Endothelial cell of hepatic sinusoid (primary cell): Measurements from ENCODE around the gene ANKS1B.
"Not testable (repeated sequence)": the region's sequence is repeated elsewhere in the genome, so short reads cannot be mapped to it uniquely, and the experiment has no call there.

Experiments
- in situ Hi-C: cut with HindIII; loops from 2 replicates; pipeline ENCODE4 v1.10.0; 2017; ENCODE audit warnings: low sequenced_read_pairs

ANKS1B gene

GRCh38 chr12:99035803-99036202, 948.9 kb downstream of the ANKS1B start:
- in situ Hi-C loops = no loop called here

GRCh38 chr12:99034201-99034600, 950.5 kb downstream of the ANKS1B start:
- in situ Hi-C loops = not testable (repeated sequence)

GRCh38 chr12:99029511-99030271, 955.0 kb downstream of the ANKS1B start:
- in situ Hi-C loops = no loop called here

GRCh38 chr12:99027461-99027860, 957.3 kb downstream of the ANKS1B start:
- in situ Hi-C loops = no loop called here

- in situ Hi-C loops = no loop called here
Measured at GRCh38 chr12:99027055-99027393, 957.7 kb downstream of the ANKS1B start.

- in situ Hi-C loops = no loop called here
Measured at GRCh38 chr12:99026332-99027054, 958.2 kb downstream of the ANKS1B start.

- in situ Hi-C loops = no loop called here
Measured at GRCh38 chr12:99024870-99025269, 959.9 kb downstream of the ANKS1B start.

- in situ Hi-C loops = no loop called here
Measured at GRCh38 chr12:99024191-99024590, 960.5 kb downstream of the ANKS1B start.

GRCh38 chr12:99020871-99021270, 963.9 kb downstream of the ANKS1B start:
- in situ Hi-C loops = no loop called here

GRCh38 chr12:99019798-99020197, 964.9 kb downstream of the ANKS1B start:
- in situ Hi-C loops = loop anchor here (10.0 kb wide), 1 partner anchor 65 kb away; no protein-coding TSS in a partner anchor

- in situ Hi-C loops = loop anchor here (10.0 kb wide), 1 partner anchor 63 kb away; no protein-coding TSS in a partner anchor
Measured at GRCh38 chr12:99017971-99018370, 966.8 kb downstream of the ANKS1B start.

- in situ Hi-C loops = loop anchor here (10.0 kb wide), 1 partner anchor 55 kb away; no protein-coding TSS in a partner anchor
Measured at GRCh38 chr12:99009654-99010296, 975.0 kb downstream of the ANKS1B start.

- in situ Hi-C loops = no loop called here
Measured at GRCh38 chr12:99005601-99006000, 979.1 kb downstream of the ANKS1B start.

GRCh38 chr12:99004799-99005466, 979.8 kb downstream of the ANKS1B start:
- in situ Hi-C loops = no loop called here

- in situ Hi-C loops = no loop called here
Measured at GRCh38 chr12:99002731-99003130, 982.0 kb downstream of the ANKS1B start.

- in situ Hi-C loops = no loop called here
Measured at GRCh38 chr12:99002156-99002555, 982.6 kb downstream of the ANKS1B start.

- in situ Hi-C loops = loop anchor here (5.0 kb wide), 1 partner anchor 48 kb away; no protein-coding TSS in a partner anchor
Measured at GRCh38 chr12:98999559-98999958, 985.2 kb downstream of the ANKS1B start.

- in situ Hi-C loops = loop anchor here (5.0 kb wide), 1 partner anchor 49 kb away; no protein-coding TSS in a partner anchor
Measured at GRCh38 chr12:98998697-98999299, 985.9 kb downstream of the ANKS1B start.

- in situ Hi-C loops = loop anchor here (5.0 kb wide), 1 partner anchor 49 kb away; no protein-coding TSS in a partner anchor
Measured at GRCh38 chr12:98997899-98998298, 986.8 kb downstream of the ANKS1B start.

GRCh38 chr12:98990648-98991047, 994.1 kb downstream of the ANKS1B start:
- in situ Hi-C loops = no loop called here
